ENCODE measurements around the gene TPCN2.

The TPCN2 gene

DNA sequence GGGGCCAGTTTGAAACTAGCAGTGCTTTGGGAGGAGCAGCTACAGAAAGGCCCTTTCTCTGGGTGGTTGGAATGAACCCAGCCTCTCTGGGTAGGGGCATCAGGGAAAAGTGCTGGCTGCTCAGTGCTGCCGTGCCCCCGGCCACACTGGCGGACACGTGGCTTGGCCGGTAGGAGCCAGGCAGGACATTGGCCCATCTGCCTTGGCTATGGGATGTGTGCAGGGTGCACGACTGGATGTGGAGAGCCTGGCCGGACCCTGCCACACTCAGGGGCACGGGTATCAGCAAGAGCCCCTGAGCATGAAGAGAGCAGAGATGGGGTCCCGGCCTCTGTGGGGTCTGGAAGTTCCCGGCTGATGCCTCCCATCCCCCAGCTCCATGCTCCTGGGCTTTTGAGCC lies 46.6 kb downstream of the TPCN2 start:
- no peak for DNase-seq

DNA sequence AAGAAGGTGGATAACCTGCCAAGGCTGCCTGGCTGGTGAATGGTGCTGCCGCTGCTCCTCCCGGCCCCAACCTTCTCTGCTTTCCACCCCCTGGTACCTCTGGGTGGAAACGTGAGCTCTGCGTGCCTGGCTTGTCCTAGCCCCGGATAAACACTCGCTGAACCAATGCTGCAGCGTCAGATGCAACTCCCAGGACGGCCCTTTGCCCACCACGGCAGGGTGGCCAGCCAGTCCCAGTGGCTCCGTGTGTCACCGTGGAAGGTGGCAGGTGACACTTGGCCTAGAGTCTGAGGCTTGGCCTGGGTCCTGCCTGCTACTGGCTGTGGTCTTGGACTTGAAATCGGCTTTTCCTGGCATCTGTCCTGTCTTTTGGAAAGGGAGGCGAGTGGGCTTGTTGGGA lies 47.7 kb downstream of the TPCN2 start:
- DNase-seq = no peak

DNA sequence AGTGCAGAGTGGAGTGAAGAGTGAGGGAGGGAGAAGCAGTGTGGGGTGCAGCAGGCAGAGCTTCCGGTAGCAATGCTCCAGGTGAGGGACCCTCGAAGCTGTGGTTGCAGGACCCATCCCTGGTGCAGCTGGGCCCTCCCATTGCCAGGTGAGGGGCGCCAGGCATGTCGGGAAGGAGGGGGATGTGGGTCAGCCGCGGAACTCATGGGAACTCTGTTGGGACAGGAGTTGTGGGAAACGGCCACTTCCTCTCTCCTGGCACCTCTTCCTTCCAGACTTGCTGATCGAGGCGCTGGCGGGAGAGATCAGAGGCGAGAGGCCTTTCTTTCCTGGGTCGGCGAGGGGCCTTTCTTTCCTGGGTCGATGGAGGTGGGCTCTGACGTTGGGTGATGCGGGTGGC lies 48.5 kb downstream of the TPCN2 start:
- DNase-seq = no peak

DNA sequence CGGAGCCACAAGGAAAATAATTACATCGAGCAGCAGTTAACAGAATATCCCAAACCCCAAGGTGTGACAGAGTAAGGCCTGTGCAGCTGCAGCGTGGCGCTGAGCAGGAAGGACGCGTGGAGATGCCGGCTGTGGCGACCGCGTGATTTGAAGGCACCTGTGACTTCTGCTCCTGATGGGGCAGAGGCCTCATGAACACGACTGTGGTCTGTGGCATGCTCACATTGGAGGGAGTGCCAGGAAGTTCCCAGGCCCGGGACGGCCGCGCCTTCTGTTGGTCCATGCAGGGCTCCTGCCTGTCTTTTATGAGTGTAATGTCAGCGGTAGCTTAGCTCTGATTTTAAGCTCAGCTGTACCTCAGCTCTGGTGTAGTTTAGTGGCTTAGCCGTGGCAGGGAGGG lies 50.4 kb downstream of the TPCN2 start:
- no peak for DNase-seq

DNA sequence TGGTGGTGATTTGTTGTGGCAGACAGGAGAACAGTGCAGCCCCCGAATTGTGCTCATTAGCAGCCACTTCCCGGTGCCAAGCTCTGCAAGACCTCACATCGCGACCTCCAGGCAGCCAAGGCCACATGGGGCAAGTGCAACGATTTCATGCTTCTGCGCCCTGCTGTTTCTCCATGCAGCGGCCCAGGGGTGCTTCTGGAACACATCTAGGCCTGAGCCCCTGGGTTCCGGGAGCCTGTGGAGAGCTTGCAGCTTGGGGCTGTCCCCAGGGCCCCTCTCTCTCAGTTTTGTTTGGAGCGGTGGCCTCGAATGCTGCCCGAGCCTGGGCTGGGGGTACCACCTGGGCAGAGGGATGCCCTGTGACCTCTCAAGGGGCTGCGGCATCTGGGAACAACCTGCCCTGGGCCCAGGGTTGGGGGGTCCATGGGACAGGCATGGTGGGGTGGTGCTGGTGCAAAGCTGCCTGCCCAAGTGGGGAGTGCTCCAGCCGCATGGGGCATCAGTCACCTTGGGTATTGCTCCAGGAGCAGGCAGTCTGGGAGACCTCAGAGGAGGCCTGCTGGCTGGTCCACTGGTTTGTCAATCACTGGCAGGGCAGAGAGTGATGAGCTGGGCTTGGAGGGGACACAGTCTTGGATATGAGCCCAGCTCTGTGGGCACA lies 51.9 kb downstream of the TPCN2 start:
- DNase-seq = no peak

DNA sequence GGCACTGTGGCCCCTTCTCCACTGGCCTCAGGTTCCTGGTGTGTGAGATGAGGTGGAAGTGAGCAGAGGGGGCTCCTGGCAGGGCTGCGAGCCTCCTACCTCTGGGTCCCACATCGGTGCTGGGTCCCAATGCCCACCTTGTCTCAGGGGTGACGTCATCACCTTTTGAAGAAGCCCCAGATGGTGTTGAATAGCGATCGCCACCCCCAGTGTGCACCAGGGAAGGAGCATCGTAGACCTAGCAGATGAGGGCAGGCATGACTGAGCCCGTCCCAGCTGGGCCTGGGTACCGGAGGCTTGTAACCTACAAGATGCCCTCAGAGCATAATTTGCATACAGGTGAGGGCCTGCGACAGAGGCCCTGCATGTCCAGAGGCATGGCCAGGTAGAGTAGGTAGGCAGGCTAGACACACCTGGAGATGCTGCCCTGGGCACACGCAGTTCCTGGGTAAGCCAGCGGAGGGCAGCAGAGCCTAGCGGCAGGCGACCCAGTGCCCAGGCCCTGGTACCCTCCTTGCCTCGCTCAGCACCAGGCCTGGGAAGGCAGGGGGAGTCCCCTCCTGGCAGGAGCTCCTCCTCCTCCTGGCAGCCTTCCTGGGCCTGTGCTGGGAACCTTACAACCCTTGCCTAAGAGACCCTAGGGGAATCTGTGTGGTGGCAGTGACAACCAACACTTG lies 52.5 kb downstream of the TPCN2 start:
- peak; percentile 82 for DNase-seq

DNA sequence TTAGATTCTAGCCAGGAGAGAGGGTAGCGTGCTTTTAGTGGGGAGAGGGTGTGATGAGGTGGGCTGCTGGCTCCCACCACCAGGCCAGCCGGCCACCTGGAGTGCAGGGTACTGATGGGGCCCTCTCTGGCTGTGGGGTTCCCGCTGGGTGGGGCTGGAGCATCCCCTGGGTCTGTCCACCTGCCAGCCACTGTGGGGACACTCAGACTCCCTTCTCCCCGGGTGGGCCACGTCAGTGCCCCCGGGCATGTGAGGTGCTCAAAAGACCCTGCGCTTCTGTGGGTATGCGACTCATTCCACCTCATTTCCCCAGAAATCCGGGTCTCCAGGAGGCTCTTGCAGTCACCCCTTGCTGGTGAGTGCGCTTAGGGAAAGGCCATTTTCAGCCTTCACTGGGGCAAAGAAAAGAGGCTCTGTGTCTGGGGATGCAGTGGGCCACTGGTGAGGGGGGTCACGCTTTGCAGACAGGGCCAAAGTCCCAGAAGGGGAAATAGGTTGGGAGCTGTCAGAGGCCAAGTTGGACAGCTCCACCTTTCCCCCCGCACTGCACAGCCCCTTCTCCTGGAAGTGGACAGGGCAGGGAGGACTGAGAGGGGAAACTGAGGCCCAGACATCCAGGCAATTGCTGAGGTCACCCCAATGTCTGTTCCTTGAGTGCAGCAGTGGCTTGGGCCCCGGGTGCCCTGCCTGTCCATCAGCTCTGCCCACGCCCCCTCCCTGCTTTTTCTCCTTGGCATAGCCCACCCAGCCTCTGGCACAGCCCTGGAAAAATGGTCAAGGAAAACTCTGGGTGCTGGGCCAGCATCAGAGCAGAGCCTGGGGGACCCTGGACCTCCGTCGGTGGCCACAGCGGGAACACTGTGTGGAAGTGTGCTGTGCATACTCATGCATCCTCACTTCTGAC lies 53.3 kb downstream of the TPCN2 start:
- no peak for DNase-seq

DNA sequence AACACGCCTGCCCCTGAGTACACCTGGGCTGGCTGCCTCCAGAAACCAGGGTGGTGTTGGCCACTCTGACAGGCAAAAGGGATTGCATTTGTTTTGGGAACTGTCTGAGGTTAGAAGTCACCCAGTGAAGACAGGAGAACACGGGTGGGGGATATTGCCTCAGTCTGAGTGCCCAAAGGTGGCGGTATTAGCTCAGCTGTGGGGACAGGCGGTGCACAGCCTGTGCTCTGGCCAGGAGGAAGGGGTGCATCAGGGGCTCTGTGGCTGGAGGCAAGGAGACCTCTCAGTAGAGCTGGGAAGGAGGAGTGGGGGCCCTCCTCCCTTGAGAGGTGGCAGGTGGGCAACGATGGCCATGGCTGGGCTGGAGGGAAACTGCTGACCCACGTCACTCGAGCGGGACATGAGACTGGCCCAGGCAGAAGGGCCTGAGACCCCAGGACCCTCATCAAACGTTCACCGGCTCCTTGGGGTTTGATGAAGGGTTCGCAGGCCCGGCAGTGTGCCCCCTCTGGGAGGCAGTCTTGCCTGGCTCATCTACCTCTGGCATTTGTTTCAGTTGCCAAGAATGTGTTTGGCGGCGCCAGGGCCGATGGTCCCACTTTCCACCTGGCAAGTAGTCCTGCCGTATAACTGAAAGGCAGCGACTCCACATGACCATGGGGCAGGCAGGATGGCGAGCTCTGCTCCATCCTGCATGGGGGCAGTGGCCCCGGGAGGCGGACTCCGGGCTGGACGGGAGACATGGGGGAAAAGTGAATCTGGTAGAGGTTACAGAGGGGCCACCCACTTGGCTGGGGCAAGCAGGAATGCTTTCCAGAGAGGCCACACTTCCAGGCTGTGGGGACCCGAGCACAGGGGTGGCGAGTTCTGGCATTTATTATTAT lies 54.2 kb downstream of the TPCN2 start:
- DNase-seq = no peak

DNA sequence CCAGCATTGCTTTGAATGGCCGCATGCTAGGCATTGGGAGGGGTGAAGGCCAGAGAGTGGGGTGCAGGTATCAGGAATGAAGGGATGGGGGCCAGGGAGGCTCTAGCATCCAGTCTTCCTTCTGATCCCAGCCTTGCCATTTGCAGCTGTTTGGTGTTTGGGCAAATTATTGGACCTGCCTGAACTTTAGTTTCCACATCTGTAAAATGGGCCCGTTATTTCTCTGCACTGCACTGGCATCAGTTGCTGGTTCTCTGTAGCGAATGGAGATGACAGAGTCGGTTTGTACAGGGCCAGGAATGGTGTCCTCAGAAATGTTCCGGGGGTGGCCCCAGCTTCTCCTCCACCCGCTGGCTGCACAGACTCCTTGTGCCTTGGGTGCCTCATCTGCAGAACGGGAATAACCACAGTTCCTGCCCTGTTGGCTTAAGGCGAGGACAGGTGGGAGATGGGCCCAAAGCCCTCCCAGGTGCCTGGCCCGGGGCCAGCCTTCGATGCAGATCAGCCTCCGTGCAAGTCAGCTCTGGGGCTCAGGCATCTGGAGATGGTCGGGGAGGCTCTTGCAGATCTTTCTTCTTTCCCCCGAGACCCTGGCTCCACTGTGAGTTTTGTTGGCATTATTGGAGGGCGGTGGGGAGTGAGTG lies 55.6 kb downstream of the TPCN2 start:
- DNase-seq = no peak

DNA sequence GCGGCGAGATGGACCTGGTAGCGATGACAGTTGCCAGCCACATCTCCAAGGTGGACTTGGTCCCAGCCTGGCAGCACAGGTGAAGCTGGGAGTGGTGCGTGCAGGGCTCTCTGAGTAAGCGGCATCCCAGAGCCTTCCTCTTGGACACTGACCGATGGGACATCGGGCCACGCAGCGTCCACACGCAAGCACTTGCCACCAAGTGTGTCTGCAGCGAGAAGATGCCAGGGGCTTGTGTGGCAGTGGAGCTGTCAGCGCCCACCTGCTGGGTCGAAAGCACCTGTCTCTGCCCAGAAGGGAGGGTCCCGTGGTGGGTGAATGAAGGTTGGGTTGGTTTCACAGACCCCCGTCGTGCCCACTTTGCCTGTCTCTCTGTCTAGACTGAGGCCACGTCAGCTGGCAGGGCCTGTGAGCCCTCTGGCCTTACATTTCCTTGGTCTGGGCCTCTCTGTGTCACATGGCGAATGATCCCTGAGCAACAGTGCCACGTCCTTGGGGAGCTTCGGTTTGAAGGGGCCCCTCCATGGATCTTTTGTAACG lies 56.2 kb downstream of the TPCN2 start:
- no peak for DNase-seq

DNA sequence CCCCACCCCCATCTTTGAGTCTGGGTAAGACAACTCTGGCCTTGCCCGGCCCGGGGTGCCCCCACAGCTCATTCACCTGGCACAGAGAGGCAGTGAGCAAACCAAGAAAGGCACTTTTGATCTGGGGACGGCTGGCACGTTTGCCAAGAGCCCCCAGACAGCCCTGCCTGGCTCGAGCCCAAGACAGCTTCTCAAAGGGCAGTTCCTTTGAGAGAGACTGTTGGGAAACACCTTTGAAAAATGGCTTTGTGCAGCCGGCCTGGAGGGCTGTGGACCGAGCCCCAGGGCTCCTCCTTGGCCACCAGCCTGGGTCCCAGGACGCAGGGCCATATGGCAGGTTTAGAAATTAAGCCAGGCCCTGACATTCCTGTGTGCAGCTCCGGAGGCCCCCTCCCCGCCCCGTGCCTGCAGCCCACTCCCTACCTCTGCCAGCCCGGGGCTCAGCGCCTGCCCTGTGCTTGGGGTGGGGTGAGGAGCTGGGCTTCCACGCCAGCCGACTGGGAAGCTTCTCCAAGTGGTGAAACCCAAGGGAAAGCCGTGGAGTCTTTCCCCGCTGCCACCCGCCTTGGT lies 56.8 kb downstream of the TPCN2 start:
- no peak for DNase-seq

DNA sequence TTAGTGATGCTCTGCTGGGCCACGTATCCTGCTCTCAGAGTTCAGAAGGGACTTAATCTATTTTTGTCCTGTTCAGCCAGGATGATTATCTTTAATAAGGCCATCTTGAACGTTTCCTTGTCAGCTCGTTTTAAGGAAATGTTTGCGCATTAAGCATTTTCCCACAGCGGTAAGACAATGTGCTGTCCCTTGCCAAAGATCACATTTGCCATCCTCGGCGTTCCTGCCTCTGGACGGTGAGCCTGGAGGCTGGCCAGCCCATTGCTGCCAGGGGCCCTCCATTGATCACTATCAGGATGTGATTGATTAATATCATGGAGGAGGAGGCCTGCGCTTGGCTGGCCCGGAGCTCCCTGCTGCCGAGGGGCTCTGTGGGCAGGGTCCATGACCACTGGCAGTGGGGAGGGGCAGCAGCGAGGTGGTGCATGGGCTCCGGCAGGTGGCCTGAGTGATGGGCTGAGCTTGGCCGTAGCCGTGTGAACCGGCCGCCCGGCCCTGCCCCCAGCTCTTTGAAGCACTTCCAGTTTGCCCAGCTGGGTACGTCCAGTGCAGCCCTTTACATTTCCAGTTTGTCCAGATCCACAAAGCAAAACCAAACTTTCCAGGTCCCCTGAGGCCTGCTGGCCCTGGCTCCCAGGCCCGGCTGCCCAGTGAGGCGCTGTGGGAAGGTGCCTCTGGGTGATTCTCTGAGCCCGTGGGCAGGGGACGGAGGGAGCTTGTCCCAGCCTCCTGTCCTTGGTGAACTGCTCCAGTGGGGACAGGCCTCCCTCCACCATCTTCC lies 57.5 kb downstream of the TPCN2 start:
- DNase-seq = no peak

DNA sequence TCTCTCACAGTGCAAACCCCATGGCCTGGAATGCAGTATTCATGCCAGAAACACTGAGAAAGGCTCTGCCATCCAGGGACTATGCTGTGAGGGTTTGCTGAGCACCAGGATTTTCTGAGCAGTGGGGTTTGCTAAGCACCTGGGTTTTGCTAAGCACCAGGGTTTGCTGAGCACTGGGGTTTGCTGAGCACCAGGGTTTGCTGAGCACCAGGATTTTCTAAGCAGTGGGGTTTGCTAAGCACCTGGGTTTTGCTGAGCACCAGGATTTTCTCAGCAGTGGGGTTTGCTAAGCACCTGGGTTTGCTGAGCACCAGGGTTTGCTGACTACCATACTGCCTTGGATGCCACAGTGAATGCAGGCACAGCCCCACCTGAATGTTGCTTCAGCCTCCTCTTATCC lies 58.7 kb downstream of the TPCN2 start:
- no peak for DNase-seq

DNA sequence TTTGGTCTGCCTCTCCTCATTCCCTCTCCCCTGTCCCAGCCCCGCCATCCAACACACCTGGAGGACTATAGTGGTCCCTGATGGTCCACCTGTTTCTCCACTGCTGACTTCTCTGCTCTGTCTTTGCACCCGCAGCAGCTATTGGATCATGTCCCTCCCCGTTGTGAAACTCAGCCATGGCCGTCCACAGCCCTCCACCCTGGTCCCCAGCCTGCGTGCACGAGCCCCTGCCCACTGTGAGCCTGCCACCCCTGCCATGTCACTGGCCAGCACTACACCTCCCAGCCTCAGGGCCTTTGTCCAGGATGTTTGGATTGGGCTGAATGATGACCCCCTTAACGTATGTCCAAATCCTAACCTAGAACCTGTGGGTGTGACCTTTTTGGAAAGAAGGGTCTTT lies 59.3 kb downstream of the TPCN2 start:
- no peak for DNase-seq

DNA sequence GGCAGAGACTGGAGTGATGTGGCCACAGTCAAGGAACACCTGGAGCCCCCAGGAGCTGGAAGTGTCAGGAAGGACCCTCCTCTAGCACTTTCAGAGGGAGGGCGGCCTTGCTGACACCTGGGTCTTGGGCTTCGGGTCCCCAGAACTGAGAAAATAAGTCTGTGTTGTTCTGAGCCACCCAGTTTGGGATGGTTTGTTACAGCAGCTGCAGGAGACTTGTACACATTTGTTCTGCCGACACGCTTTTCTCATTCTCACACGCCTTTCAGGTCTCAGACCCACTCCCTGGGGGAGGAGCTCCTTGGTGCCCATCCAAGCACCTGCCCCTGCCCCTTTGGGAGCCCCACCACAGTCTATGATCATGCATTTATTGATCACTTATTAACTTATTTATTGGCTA lies 59.8 kb downstream of the TPCN2 start:
- DNase-seq = no peak

DNA sequence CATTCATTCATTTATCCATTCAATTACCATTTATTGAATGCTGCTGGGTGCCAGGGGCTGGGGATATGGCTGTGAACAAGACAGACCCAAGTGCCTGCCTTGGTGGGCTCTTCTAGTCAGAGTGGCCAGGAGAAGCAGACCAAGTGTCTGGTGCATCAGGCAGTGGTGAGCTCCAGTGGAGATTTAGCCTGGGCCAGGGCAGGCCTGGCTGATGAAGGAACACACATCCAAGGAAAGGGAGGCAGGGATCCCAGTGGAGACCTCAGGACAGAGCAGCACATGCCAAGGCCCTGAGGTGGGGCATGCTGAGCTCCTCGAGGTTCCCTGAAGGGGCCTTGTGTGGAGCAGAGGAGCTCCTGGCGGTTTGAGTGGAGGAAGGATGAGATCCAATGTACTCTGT lies 60.4 kb downstream of the TPCN2 start:
- no peak for DNase-seq

DNA sequence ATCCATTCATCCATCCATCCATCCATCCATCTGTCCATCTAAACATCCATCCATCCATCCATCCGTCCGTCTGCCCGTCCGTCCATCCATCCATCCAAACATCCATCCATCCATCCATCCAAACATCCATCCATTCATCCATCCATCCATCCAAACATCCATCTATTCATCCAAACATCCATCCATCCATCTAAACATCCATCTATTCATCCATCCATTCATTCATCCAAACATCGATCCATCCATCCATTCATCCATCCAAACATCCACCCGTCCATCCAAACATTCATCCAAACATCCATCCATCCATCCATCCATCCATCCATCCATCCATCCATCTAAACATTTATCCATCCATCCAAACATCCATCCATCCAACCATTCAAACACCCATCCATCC lies 61.7 kb downstream of the TPCN2 start:
- DNase-seq = no peak

DNA sequence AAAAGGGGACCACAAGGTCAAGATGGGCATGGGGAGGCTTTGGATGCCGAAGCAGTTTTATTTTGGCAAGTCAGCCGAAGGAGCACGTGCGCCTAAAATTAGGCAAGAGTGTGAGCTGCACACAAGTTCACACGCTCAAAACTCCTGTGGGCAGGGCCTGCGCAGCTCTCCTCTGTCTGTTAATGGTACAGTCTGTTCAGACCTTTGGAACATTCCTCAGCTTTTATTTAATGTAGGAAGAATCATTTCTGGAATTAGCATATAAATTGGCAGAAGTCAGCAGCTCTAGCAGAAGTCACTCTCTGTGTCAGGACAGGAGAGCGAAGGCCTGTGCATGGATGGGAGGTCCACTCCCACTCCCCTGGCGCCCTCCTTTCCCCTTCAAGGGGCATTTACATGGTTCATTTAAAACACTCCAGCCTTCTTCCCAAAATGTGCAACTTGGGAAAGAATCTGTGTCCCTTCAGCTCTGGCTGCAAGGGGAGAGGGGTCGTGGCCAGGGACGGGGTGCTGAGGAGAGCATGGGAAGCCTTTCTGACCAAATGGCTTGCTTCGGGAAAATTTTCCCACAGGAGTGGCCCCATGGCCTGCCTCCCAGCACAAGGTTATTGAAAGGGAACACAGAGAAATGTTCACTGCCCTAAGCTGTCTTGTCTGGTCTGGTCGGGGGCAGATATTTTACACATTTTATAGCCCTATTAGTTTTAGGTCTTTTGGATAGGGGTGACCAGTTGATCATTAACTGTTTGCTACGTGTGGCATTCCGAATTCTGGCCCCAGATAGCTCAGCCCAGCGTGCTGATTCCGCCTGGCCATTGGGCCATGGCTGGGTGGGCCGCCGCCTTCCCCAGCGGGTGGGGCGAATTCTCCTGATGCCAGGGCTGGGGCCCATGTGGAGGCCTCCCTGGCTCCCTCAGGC lies 63.2 kb downstream of the TPCN2 start:
- no peak for DNase-seq

DNA sequence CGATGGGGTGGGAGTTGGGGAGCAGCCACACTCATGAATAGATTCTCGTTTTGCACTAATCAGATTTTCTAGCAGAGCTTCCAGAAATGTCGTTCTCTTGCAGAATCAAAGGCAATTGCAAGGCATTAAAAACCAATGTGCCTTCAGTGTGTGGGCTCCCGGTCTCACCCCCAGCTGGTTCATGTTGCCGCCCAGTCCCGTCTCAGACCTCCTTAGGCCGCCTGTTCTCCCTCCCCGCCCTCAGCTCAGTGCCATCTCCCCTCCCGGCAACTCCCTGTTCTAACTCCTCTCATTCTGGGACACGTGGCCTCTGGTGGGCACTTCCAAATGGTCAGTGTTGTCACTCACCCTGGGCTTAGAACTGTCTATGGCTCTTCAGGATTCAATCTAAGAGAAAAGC lies 64.5 kb downstream of the TPCN2 start:
- no peak for DNase-seq
